SK-N-SH (cell line): ENCODE measurements around the gene RREB1. TPM values are rescaled to one million over a fixed set of nuclear protein-coding genes. Genes with fewer than 3 reads are reported as not detected.

Experiments used
- CTCF ChIA-PET: fragments of 300-600, 350-600 bp; formaldehyde crosslinking; extraction: SDS; loops from one replicate; lab custom pipeline; 2021; lab: Yijun Ruan, JAX
- POLR2A ChIA-PET: fragments of 350-600 bp; sonication (Branson Sonifier 250); formaldehyde crosslinking; extraction: SDS; loops from one replicate; lab custom pipeline; 2020; ENCODE audit warnings: antibody characterized with exemption, inconsistent platforms; lab: Yijun Ruan, JAX
- DNase-seq: peaks from one replicate; pipeline ENCODE4 v3.0.0; 2012
- H2AFZ ChIP-seq: fragments of 200-600 bp; sonication (generic); 2 replicates; pipeline ENCODE4 v1.8.1; 2016; ENCODE audit warnings: antibody characterized with exemption, mild to moderate bottlenecking, low read depth
- H3F3A ChIP-seq: fragments of 200-600 bp; sonication (generic); replicated peaks from 2 replicates; pipeline ENCODE3; 2016; ENCODE audit warnings: antibody characterized with exemption, mild to moderate bottlenecking; ENCODE audit not compliant: insufficient read depth
- H3K27ac ChIP-seq, 2 experiments: fragments of 200-500 bp in 1 of 2; fragments of 200-600 bp in 1 of 2; sonication (Bioruptor generic) in 1 of 2; sonication (generic), shearing (Covaris generic) in 1 of 2; 2 replicates each; pipeline versions ENCODE4 v1.5.1 to v1.6.1; 2014 to 2016; ENCODE audit warnings: low read depth in 2 of 2, inconsistent platforms in 1 of 2, low read length in 1 of 2, mild to moderate bottlenecking in 1 of 2, mixed read lengths in 1 of 2
- H3K27me3 ChIP-seq: fragments of 200-600 bp; sonication (generic), shearing (Covaris generic); 2 replicates; pipeline ENCODE4 v1.6.1; 2016; ENCODE audit warnings: mixed run types; ENCODE audit not compliant: insufficient read depth
- H3K36me3 ChIP-seq, 2 experiments: fragments of 200-500 bp in 1 of 2; fragments of 200-600 bp in 1 of 2; sonication (Bioruptor generic) in 1 of 2; sonication (generic) in 1 of 2; replicated peaks in 1 of 2; 2 replicates each; pipeline versions ENCODE3 to v1.5.1; 2014 to 2016; ENCODE audit warnings: low read length in 1 of 2, mild to moderate bottlenecking in 1 of 2; ENCODE audit not compliant: insufficient read depth in 2 of 2, control insufficient read depth in 1 of 2
- H3K4me1 ChIP-seq, 2 experiments: fragments of 200-500 bp in 1 of 2; fragments of 200-600 bp in 1 of 2; sonication (Bioruptor generic) in 1 of 2; sonication (generic), shearing (Covaris generic) in 1 of 2; 2 replicates each; pipeline versions ENCODE4 v1.5.1 to v1.6.1; 2014 to 2016; ENCODE audit warnings: low read depth in 1 of 2, low read length in 1 of 2, mixed run types in 1 of 2; ENCODE audit not compliant: insufficient read depth in 2 of 2, control insufficient read depth in 1 of 2
- H3K4me2 ChIP-seq: fragments of 200-600 bp; sonication (generic), shearing (Covaris generic); 2 replicates; pipeline ENCODE4 v1.6.1; 2017; ENCODE audit warnings: mixed run types
- H3K4me3 ChIP-seq, 2 experiments: fragments of 200-500 bp in 1 of 2; fragments of 200-600 bp in 1 of 2; sonication (Bioruptor generic) in 1 of 2; sonication (generic), shearing (Covaris generic) in 1 of 2; 2 replicates each; pipeline versions ENCODE4 v1.5.1 to v1.8.1; 2014 to 2016; ENCODE audit warnings: low read depth in 2 of 2, inconsistent platforms in 1 of 2, low read length in 1 of 2, mild to moderate bottlenecking in 1 of 2, mixed read lengths in 1 of 2, moderate library complexity in 1 of 2
- H3K79me2 ChIP-seq: fragments of 200-600 bp; sonication (generic); 2 replicates; pipeline ENCODE4 v1.8.1; 2017; ENCODE audit warnings: mild to moderate bottlenecking; ENCODE audit not compliant: insufficient read depth
- H3K9ac ChIP-seq: fragments of 200-600 bp; sonication (generic); 2 replicates; pipeline ENCODE4 v1.6.1; 2017; ENCODE audit warnings: mixed run types
- H3K9me2 ChIP-seq: fragments of 200-600 bp; sonication (generic); 2 replicates; pipeline ENCODE4 v1.6.1; 2017; ENCODE audit warnings: mixed run types
- H3K9me3 ChIP-seq: fragments of 200-600 bp; sonication (generic); 2 replicates; pipeline ENCODE4 v1.6.1; 2017; ENCODE audit warnings: mixed run types, mild to moderate bottlenecking, moderate library complexity
- H4K20me1 ChIP-seq: fragments of 200-600 bp; sonication (generic); 2 replicates; pipeline ENCODE4 v1.6.1; 2017; ENCODE audit warnings: mild to moderate bottlenecking, mixed run types; ENCODE audit not compliant: insufficient read depth
- CHD2 ChIP-seq: fragments of 150-350 bp; IDR thresholded peaks from 2 replicates; pipeline ENCODE4 v1.6.1; 2018; ENCODE audit warnings: low read length; ENCODE audit not compliant: partially characterized antibody
- ELF1 ChIP-seq: IDR thresholded peaks from 2 replicates; pipeline ENCODE4 v1.4.0; 2012
- EP300 ChIP-seq, 2 experiments: IDR thresholded peaks; 2 replicates each; pipeline versions ENCODE4 v1.4.0 to v1.6.1; 2012; ENCODE audit warnings: borderline replicate concordance in 1 of 2, low read depth in 1 of 2, low read length in 1 of 2
- EZH2phosphoT487 ChIP-seq: fragments of 200-600 bp; sonication (generic); IDR thresholded peaks from 2 replicates; pipeline ENCODE4 v1.6.1; 2017; ENCODE audit warnings: low read depth, mixed run types, mild to moderate bottlenecking, antibody characterized with exemption, moderate library complexity, borderline replicate concordance
- FOSL2 ChIP-seq: IDR thresholded peaks from 2 replicates; pipeline ENCODE4 v1.4.0; 2012; ENCODE audit warnings: low read depth, mild to moderate bottlenecking, moderate library complexity, borderline replicate concordance
- GATA2 ChIP-seq: sonication (generic); formaldehyde crosslinking; IDR thresholded peaks from 2 replicates; pipeline ENCODE4 v1.5.0; 2020; ENCODE audit warnings: mild to moderate bottlenecking, missing genetic modification reagents
- MXI1 ChIP-seq: IDR thresholded peaks from 2 replicates; pipeline ENCODE4 v1.6.1; 2012; ENCODE audit warnings: mild to moderate bottlenecking, low read depth, low read length, improper control_type of control experiment
- NRF1 ChIP-seq: IDR thresholded peaks from 2 replicates; pipeline ENCODE4 v1.6.1; 2012; ENCODE audit warnings: low read depth, mild to moderate bottlenecking, low read length
- RAD21 ChIP-seq: IDR thresholded peaks from 2 replicates; pipeline ENCODE4 v1.6.1; 2012; ENCODE audit warnings: mild to moderate bottlenecking, low read length
- RCOR1 ChIP-seq: fragments of 150-350 bp; IDR thresholded peaks from 2 replicates; pipeline ENCODE4 v1.6.1; 2017; ENCODE audit warnings: antibody characterized with exemption, low read length
- RXRA ChIP-seq: IDR thresholded peaks from 2 replicates; pipeline ENCODE4 v1.4.0; 2012; ENCODE audit warnings: low read depth, mild to moderate bottlenecking, borderline replicate concordance
- SIN3A ChIP-seq: IDR thresholded peaks from 2 replicates; pipeline ENCODE4 v1.6.1; 2012; ENCODE audit warnings: low read depth, mild to moderate bottlenecking, low read length, moderate library complexity, borderline replicate concordance
- TAF1 ChIP-seq: IDR thresholded peaks from 2 replicates; pipeline ENCODE4 v1.6.1; 2012; ENCODE audit warnings: low read depth, mild to moderate bottlenecking, low read length, moderate library complexity, borderline replicate concordance
- TEAD4 ChIP-seq: IDR thresholded peaks from 2 replicates; pipeline ENCODE4 v1.4.0; 2012; ENCODE audit warnings: mild to moderate bottlenecking, borderline replicate concordance; ENCODE audit not compliant: insufficient read depth
- USF1 ChIP-seq: IDR thresholded peaks from 2 replicates; pipeline ENCODE4 v1.4.0; 2012; ENCODE audit warnings: low read depth, borderline replicate concordance
- WGBS: methylation state at CpG from one replicate; pipeline ENCODE4 v1.1.6; 2017; ENCODE audit warnings: low lambda C conversion rate; 5-methylcytosine and 5-hydroxymethylcytosine counted together
- polyA plus RNA-seq, 3 experiments: library from polyadenylated mRNA; depleted of rRNA; stranded (reverse); fragments of >200 nt; gene quantifications; 2 replicates each; pipeline ENCODE4 v1.2.3, GENCODE V29; 2012
- TF ChIP-seq, protein P1 (sequence below): fragments of 200-600 bp; sonication (generic); IDR thresholded peaks from 2 replicates; pipeline ENCODE4 v1.6.1; 2017; ENCODE audit warnings: antibody characterized with exemption, mild to moderate bottlenecking, moderate library complexity
- TF ChIP-seq, protein P2 (sequence below): IDR thresholded peaks from 2 replicates; pipeline ENCODE4 v1.4.0; 2012; ENCODE audit warnings: low read depth, borderline replicate concordance
- TF ChIP-seq, protein P3 (sequence below): fragments of 150-350 bp; IDR thresholded peaks from 2 replicates; pipeline ENCODE4 v1.6.1; 2017; ENCODE audit warnings: antibody characterized with exemption, low read length, low read depth, borderline replicate concordance
- TF ChIP-seq, protein P4 (sequence below): IDR thresholded peaks from 2 replicates; pipeline ENCODE4 v1.4.0; 2012; ENCODE audit warnings: low read depth

Gene RREB1
- polyA plus RNA-seq, 1 of the 3 experiments (the other 2 are of a cell fraction): 2.0 TPM

DNA sequence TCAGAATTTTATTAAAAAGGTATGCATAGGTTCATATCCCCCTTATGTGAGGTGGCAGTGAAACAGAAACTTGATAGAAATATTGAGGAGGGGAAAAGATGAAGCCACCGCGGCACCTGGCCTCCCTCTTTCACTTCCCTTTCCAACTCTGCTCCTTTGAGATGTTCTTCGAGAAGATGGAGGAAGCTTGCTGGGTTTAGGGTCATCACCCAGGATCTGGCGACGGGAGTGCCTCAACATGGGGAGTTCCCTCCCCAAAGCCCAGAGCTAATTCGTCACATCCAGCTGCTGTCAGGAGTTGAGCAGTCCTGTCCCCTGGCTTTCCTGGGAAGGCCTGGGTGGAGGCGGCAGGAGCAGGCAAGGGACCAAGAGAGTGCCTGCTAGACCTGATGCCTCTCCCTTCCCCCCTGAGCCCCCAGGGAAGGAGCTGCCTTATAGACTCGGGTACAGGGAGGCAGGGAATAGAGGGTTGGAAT is 29.1 kb downstream of the RREB1 start:
- POLR2A ChIA-PET: no interaction called here
- no peak for DNase-seq

More for the DNA sequence above, 29.1 kb downstream of the RREB1 start:
- no peak for TF ChIP-seq CHD2
- TF ChIP-seq ELF1: no peak
- no peak for TF ChIP-seq FOSL2
- TF ChIP-seq, protein P1, sequence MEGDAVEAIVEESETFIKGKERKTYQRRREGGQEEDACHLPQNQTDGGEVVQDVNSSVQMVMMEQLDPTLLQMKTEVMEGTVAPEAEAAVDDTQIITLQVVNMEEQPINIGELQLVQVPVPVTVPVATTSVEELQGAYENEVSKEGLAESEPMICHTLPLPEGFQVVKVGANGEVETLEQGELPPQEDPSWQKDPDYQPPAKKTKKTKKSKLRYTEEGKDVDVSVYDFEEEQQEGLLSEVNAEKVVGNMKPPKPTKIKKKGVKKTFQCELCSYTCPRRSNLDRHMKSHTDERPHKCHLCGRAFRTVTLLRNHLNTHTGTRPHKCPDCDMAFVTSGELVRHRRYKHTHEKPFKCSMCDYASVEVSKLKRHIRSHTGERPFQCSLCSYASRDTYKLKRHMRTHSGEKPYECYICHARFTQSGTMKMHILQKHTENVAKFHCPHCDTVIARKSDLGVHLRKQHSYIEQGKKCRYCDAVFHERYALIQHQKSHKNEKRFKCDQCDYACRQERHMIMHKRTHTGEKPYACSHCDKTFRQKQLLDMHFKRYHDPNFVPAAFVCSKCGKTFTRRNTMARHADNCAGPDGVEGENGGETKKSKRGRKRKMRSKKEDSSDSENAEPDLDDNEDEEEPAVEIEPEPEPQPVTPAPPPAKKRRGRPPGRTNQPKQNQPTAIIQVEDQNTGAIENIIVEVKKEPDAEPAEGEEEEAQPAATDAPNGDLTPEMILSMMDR: no peak
- TF ChIP-seq RAD21: no peak
- TF ChIP-seq NRF1: no peak
- TF ChIP-seq, protein P2, sequence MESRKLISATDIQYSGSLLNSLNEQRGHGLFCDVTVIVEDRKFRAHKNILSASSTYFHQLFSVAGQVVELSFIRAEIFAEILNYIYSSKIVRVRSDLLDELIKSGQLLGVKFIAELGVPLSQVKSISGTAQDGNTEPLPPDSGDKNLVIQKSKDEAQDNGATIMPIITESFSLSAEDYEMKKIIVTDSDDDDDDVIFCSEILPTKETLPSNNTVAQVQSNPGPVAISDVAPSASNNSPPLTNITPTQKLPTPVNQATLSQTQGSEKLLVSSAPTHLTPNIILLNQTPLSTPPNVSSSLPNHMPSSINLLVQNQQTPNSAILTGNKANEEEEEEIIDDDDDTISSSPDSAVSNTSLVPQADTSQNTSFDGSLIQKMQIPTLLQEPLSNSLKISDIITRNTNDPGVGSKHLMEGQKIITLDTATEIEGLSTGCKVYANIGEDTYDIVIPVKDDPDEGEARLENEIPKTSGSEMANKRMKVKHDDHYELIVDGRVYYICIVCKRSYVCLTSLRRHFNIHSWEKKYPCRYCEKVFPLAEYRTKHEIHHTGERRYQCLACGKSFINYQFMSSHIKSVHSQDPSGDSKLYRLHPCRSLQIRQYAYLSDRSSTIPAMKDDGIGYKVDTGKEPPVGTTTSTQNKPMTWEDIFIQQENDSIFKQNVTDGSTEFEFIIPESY: no peak
- no peak for TF ChIP-seq EZH2phosphoT487
- no peak for TF ChIP-seq EP300 (IDR thresholded peaks at IDR 0.05; ENCODE audit: borderline replicate concordance in 1 of 2, low read depth in 1 of 2, low read length in 1 of 2)
- TF ChIP-seq TEAD4: no peak
- no peak for TF ChIP-seq MXI1
- TF ChIP-seq RXRA: no peak
- TF ChIP-seq GATA2 (CRISPR knock-in tag): no peak
- TF ChIP-seq, protein P3, sequence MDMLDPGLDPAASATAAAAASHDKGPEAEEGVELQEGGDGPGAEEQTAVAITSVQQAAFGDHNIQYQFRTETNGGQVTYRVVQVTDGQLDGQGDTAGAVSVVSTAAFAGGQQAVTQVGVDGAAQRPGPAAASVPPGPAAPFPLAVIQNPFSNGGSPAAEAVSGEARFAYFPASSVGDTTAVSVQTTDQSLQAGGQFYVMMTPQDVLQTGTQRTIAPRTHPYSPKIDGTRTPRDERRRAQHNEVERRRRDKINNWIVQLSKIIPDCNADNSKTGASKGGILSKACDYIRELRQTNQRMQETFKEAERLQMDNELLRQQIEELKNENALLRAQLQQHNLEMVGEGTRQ: no peak
- no peak for TF ChIP-seq TAF1
- TF ChIP-seq, protein P4, sequence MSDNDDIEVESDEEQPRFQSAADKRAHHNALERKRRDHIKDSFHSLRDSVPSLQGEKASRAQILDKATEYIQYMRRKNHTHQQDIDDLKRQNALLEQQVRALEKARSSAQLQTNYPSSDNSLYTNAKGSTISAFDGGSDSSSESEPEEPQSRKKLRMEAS: no peak
- no peak for TF ChIP-seq RCOR1
- no peak for TF ChIP-seq USF1
- no peak for TF ChIP-seq SIN3A
- Histone ChIP-seq H4K20me1 (no peaks in the 10 kb centered on the region; the same call in none of the 2 replicates), H3K9me2 (no peaks in the 10 kb centered on the region), H2AFZ (no peak overlapping the region), H3K27ac (no peak overlapping the region), H3K4me2 (no peak overlapping the region), H3F3A (peaks cover 10% of the 10 kb centered on the region), H3K4me3 (no peak overlapping the region), H3K79me2 (peaks cover 88% of the 10 kb centered on the region), H3K9me3 (no peaks in the 10 kb centered on the region), H3K4me1 (peaks cover 0 to 4% of the 10 kb centered on the region in 2 experiments; a peak in 2 of 4 replicates), H3K9ac (no peak overlapping the region), H3K27me3 (no peaks in the 10 kb centered on the region), H3K36me3 (peaks cover 0 to 3% of the 10 kb centered on the region in 2 experiments)
- 91% methylated on average over 8 of the region's 8 CpGs for WGBS
- CTCF ChIA-PET: no interaction called here
